Stomach (tissue), 9 donors: ENCODE results near the gene SLC36A3. TPM values are rescaled to one million over a fixed set of nuclear protein-coding genes. Genes with fewer than 3 reads are reported as not detected.
A peak's percentile ranks its signal among the peaks of the same experiment; 100 is the strongest.

ENCODE experiments used
- DNase-seq, 2 donors: peaks; one replicate each; pipeline versions ENCODE4 v3.0.0 to v3.0.0-alpha.2; 2013 to 2019
- H3K27ac ChIP-seq, 5 donors: fragments of 200-600 bp in 4 of 5; sonication (generic) in 4 of 5; one replicate each; pipeline ENCODE4 v1.5.1; 2013 to 2019; ENCODE audit warnings: mild to moderate bottlenecking in 1 of 5, moderate library complexity in 1 of 5
- H3K27me3 ChIP-seq, 3 donors: fragments of 200-600 bp; sonication (generic); one replicate each; pipeline ENCODE4 v1.5.1; 2017 to 2019; ENCODE audit warnings: mixed run types in 1 of 3
- H3K36me3 ChIP-seq, 4 donors: fragments of 200-600 bp; sonication (generic); 1 replicate in 3 of 4; 2 replicates in 1 of 4; pipeline ENCODE4 v1.5.1; 2016 to 2019
- H3K4me1 ChIP-seq, 4 donors: fragments of 200-600 bp; sonication (generic); one replicate each; pipeline ENCODE4 v1.5.1; 2016 to 2019
- H3K4me3 ChIP-seq, 4 donors: fragments of 200-600 bp; sonication (generic) in 3 of 4; one replicate each; pipeline ENCODE4 v1.5.1; 2016 to 2019; ENCODE audit warnings: mild to moderate bottlenecking in 1 of 4
- H3K9me3 ChIP-seq, 4 donors: fragments of 200-600 bp; sonication (generic); one replicate each; pipeline ENCODE4 v1.5.1; 2016 to 2019
- EP300 ChIP-seq: sonication (generic); formaldehyde crosslinking; IDR thresholded peaks from one replicate; pipeline ENCODE4 v1.6.1; 2017; ENCODE audit warnings: antibody characterized with exemption
- POLR2A ChIP-seq, 4 donors: fragments of 450-650 bp; IDR thresholded peaks; one replicate each; pipeline ENCODE4 v1.6.1; 2016; ENCODE audit warnings: antibody characterized with exemption in 4 of 4, control low read depth in 2 of 4, mild to moderate bottlenecking in 1 of 4, moderate library complexity in 1 of 4
- POLR2AphosphoS5 ChIP-seq, 3 donors: sonication (generic); formaldehyde crosslinking; IDR thresholded peaks; one replicate each; pipeline ENCODE4 v1.6.1; 2016; ENCODE audit warnings: antibody characterized with exemption in 3 of 3
- WGBS, 5 donors: extraction: QIAGEN DNeasy Blood & Tissue Kit in 3 of 5; methylation state at CpG; one replicate each; pipeline versions ENCODE4 v1.1.5 to v1.1.7; 2013 to 2018; 5-methylcytosine and 5-hydroxymethylcytosine counted together
- intact Hi-C: fragments of 100-400 bp; cut with DNase I; formaldehyde crosslinking; loops from one replicate; pipeline ENCODE4 v1.15.1; 2023; ENCODE audit warnings: low total_unique reads
- polyA plus RNA-seq, 3 donors: library from polyadenylated mRNA; stranded (reverse); fragments of 200-250 nt; gene quantifications; one replicate each; pipeline ENCODE4 v1.2.3, GENCODE V29; 2013
- total RNA-seq, 5 donors: library from RNA; depleted of rRNA; stranded (reverse); fragments of >200 nt; gene quantifications; one replicate each; pipeline versions ENCODE4 v1.1.0 to v1.2.3, GENCODE V29; 2014 to 2016
- TF ChIP-seq, protein P1 (sequence below), 7 experiments: fragments of 450-650 bp in 4 of 7; fragments of 200-600 bp in 3 of 7; sonication (generic) in 3 of 7; IDR thresholded peaks; one replicate each; pipeline ENCODE4 v1.5.1; 2016 to 2019; ENCODE audit warnings: antibody characterized with exemption in 7 of 7, control low read depth in 2 of 7, mild to moderate bottlenecking in 1 of 7
- donor health status: healthy with polysubstance abuse.
- donor health status: Bipolar disorder and iron deficiency.
- donor health status: healthy.

The SLC36A3 gene
- total and polyA plus RNA-seq, 8 donors: not detected

DNA sequence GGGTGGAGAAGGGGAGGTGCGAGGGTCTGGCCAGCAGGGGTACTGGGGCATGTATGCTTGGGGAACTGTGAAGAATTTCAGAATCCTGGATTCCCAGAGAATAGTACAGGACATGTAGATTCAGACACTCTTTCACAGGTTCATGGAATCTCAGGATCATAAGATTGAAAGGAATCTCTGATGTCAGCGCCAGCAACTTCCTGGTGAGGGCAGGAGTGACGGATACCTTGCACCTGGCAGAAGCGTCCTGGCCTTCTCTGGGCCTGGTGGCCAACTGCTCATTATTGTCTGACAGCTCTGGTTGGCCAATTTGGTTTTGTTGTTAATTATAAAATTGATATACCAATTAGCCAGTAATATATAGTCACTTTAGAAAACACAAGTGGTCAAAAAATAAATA is 43.6 kb downstream of the SLC36A3 start:
- Histone ChIP-seq H3K9me3 (no peaks in the 10 kb centered on the region), H3K4me3 (no peak overlapping the region), H3K4me1 (peaks cover 0 to 34% (median 6%) of the 10 kb centered on the region in 4 donors), H3K27ac (no peak overlapping the region), H3K27me3 (no peaks in the 10 kb centered on the region), H3K36me3 (peaks cover 0 to 41% (median 35%) of the 10 kb centered on the region in 4 donors)
- no peak for DNase-seq
- TF ChIP-seq EP300 (no peak), POLR2AphosphoS5 (IDR thresholded peaks at IDR 0.05) (no peak), POLR2A (IDR thresholded peaks at IDR 0.05) (no peak)
- TF ChIP-seq, protein P1, sequence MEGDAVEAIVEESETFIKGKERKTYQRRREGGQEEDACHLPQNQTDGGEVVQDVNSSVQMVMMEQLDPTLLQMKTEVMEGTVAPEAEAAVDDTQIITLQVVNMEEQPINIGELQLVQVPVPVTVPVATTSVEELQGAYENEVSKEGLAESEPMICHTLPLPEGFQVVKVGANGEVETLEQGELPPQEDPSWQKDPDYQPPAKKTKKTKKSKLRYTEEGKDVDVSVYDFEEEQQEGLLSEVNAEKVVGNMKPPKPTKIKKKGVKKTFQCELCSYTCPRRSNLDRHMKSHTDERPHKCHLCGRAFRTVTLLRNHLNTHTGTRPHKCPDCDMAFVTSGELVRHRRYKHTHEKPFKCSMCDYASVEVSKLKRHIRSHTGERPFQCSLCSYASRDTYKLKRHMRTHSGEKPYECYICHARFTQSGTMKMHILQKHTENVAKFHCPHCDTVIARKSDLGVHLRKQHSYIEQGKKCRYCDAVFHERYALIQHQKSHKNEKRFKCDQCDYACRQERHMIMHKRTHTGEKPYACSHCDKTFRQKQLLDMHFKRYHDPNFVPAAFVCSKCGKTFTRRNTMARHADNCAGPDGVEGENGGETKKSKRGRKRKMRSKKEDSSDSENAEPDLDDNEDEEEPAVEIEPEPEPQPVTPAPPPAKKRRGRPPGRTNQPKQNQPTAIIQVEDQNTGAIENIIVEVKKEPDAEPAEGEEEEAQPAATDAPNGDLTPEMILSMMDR (IDR thresholded peaks at IDR 0.05): no peak
- intact Hi-C loops: no loop called here
- 83 to 98% (median 95%) methylated on average over 4 of the region's 4 CpGs for WGBS, 5 donors

DNA sequence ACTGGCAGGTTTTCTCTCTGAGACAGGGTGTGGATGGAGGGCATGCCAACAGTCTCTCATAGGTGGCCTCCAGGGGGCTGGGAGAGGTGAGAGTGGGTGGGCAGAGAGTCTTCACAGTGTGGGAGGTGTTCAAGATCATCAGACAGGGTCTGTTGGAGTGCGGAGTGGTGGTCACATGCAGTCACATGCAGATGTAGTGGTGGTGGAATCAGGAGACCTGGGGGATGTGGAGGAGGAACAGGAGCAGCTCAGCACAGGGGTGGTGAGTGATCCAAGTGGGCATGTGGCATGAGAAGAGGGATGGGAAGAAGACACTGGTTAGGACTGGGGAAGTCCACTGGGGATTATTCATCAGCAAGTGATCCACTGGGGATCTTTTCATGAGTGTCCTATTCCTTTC is 44.8 kb downstream of the SLC36A3 start:
- WGBS, 5 donors: 0 to 90% (median 35%) methylated on average over 1 of the region's 1 CpG

DNA sequence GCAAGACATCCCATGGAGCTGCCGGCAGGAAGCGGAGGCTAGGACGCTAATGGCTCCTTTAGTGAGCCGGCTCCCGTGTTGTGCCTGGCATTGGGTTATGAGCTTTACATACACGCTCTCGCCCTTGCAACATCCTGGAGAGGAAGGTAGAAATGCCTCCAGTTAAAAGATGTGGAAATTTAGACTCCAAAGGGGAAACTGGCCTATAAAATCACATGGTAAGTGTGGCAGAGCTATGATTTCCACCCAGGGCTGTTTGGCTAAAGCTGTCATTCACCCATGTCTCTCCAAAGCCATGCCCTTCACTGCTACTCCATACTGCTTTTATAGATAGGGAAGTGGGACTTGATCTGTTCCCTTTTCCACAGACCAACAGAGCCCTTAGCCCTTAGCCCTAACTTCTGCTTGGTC is 45.4 kb downstream of the SLC36A3 start:
- Histone ChIP-seq H3K36me3 (peaks cover 0 to 34% (median 31%) of the 10 kb centered on the region in 4 donors), H3K4me1 (peaks cover 11 to 48% (median 21%) of the 10 kb centered on the region in 4 donors), H3K27ac (peak overlapping the region in 2 of 5 donors; percentile 3 to 12), H3K4me3 (no peak overlapping the region), H3K27me3 (no peaks in the 10 kb centered on the region), H3K9me3 (no peaks in the 10 kb centered on the region)
- WGBS, 5 donors: 84 to 96% (median 91%) methylated on average over 7 of the region's 7 CpGs
- DNase-seq: no peak
- intact Hi-C loops: no loop called here
- no peak for TF ChIP-seq POLR2A (IDR thresholded peaks at IDR 0.05)
- TF ChIP-seq EP300: no peak
- TF ChIP-seq, protein P1 (IDR thresholded peaks at IDR 0.05): no peak
- TF ChIP-seq POLR2AphosphoS5 (IDR thresholded peaks at IDR 0.05): no peak

More for the DNA sequence above, 44.8 kb downstream of the SLC36A3 start:
- H3K4me1 ChIP-seq: peaks cover 6 to 42% (median 16%) of the 10 kb centered on the region in 4 donors
- no peaks in the 10 kb centered on the region for H3K27me3 ChIP-seq
- no peak for DNase-seq
- intact Hi-C loops: no loop called here
- H3K9me3 ChIP-seq: no peaks in the 10 kb centered on the region
- peaks cover 0 to 36% (median 34%) of the 10 kb centered on the region in 4 donors for H3K36me3 ChIP-seq
- H3K4me3 ChIP-seq: no peak overlapping the region
- no peak for TF ChIP-seq EP300
- TF ChIP-seq POLR2AphosphoS5 (IDR thresholded peaks at IDR 0.05): no peak
- TF ChIP-seq POLR2A (IDR thresholded peaks at IDR 0.05): no peak
- TF ChIP-seq, protein P1 (IDR thresholded peaks at IDR 0.05): no peak
- H3K27ac ChIP-seq: no peak overlapping the region

DNA sequence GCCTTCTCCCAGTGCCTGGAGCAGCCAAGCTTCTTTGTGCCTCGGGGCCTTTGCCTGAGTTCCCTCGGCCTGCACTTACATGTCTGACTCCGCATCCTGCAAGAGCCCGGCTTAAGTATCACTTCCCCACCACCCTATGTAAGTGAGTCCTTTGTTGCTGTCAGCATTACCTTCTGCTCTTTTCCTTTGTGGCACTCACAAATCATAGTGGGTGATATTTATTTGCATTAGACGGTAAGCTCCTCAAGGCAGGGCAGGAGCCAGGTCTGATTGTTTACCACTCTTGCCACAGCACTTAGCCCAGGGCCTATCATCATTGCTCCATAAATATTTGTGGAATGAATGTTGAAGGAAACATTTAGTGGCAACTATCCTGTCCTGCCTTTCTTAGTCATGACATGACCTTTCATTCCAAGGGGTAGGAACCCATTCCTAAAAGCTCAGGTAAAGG is 45.8 kb downstream of the SLC36A3 start:
- intact Hi-C loops: no loop called here
- 66 to 84% (median 83%) methylated on average over 5 of the region's 5 CpGs for WGBS, 5 donors
- no peak for DNase-seq

More for the DNA sequence above, 45.8 kb downstream of the SLC36A3 start:
- H3K4me1 ChIP-seq: peaks cover 11 to 48% (median 22%) of the 10 kb centered on the region in 4 donors
- TF ChIP-seq POLR2A (IDR thresholded peaks at IDR 0.05) (no peak), EP300 (no peak), POLR2AphosphoS5 (IDR thresholded peaks at IDR 0.05) (no peak)
- TF ChIP-seq, protein P1 (IDR thresholded peaks at IDR 0.05): no peak
- H3K27me3 ChIP-seq: no peaks in the 10 kb centered on the region
- H3K4me3 ChIP-seq: no peak overlapping the region
- peak overlapping the region in 2 of 5 donors; percentile 3 to 12 for H3K27ac ChIP-seq
- H3K9me3 ChIP-seq: no peaks in the 10 kb centered on the region
- peaks cover 0 to 30% (median 28%) of the 10 kb centered on the region in 4 donors for H3K36me3 ChIP-seq
